GM21619 (cell line): ENCODE data around the gene CTIF.

ENCODE experiments used
- ATAC-seq: cut with Tn5 transposase; IDR thresholded peaks from one replicate; pipeline ENCODE4 v1.9.1; 2021; ENCODE audit not compliant: unreplicated experiment

The CTIF gene

GRCh38 chr18:48675912-48676311 lies 137.1 kb downstream of the CTIF start:
- no peak for ATAC-seq

- no peak for ATAC-seq
These were observed 137.5 kb downstream of the CTIF start for GRCh38 chr18:48676346-48676745.

- no peak for ATAC-seq
These were observed 138.0 kb downstream of the CTIF start for GRCh38 chr18:48676756-48677368.

GRCh38 chr18:48678237-48679115 lies 139.6 kb downstream of the CTIF start:
- no peak for ATAC-seq

- no peak for ATAC-seq
These were observed 140.4 kb downstream of the CTIF start for GRCh38 chr18:48679236-48679635.

GRCh38 chr18:48680339-48681250 lies 141.8 kb downstream of the CTIF start:
- ATAC-seq: no peak

- ATAC-seq: no peak
These were observed 143.9 kb downstream of the CTIF start for GRCh38 chr18:48682768-48683167.

GRCh38 chr18:48683197-48683596 lies 144.4 kb downstream of the CTIF start:
- no peak for ATAC-seq

- ATAC-seq: no peak
These were observed 144.8 kb downstream of the CTIF start for GRCh38 chr18:48683661-48684060.

- ATAC-seq: no peak
These were observed 148.7 kb downstream of the CTIF start for GRCh38 chr18:48687346-48688042.

GRCh38 chr18:48688961-48689360 lies 150.1 kb downstream of the CTIF start:
- no peak for ATAC-seq

GRCh38 chr18:48689548-48689947 lies 150.7 kb downstream of the CTIF start:
- ATAC-seq: no peak

- ATAC-seq: no peak
These were observed 151.7 kb downstream of the CTIF start for GRCh38 chr18:48690494-48690893.

GRCh38 chr18:48693006-48693405 lies 154.2 kb downstream of the CTIF start:
- ATAC-seq: no peak

- no peak for ATAC-seq
These were observed 154.9 kb downstream of the CTIF start for GRCh38 chr18:48693625-48694262.

GRCh38 chr18:48694295-48694694 lies 155.5 kb downstream of the CTIF start:
- no peak for ATAC-seq

- ATAC-seq: no peak
These were observed 156.8 kb downstream of the CTIF start for GRCh38 chr18:48695671-48696070.

GRCh38 chr18:48696218-48696617 lies 157.4 kb downstream of the CTIF start:
- no peak for ATAC-seq

GRCh38 chr18:48697441-48697840 lies 158.6 kb downstream of the CTIF start:
- ATAC-seq: no peak

- no peak for ATAC-seq
These were observed 159.9 kb downstream of the CTIF start for GRCh38 chr18:48698707-48699106.
